NCI-H146 treated with DMSO at 0.1 percent for 48 hours (cell line): ENCODE results near the gene CS.
"Not testable (repeated sequence)": the region's sequence is repeated elsewhere in the genome, so short reads cannot be mapped to it uniquely, and the experiment has no call there.

ENCODE experiments used
- DNase-seq: peaks from one replicate; lab custom pipeline; 2025; ENCODE audit not compliant: unreplicated experiment; lab: John Stamatoyannopoulos, UW

Gene CS

GRCh38 chr12:56299853-56300643 is at the start of gene CS:
Gene CS, minus strand, starts transcription at chr12:56300330. Its CDS starts 129 bp downstream, at chr12:56300201.
- DNase-seq, result peak; percentile 98

DNA sequence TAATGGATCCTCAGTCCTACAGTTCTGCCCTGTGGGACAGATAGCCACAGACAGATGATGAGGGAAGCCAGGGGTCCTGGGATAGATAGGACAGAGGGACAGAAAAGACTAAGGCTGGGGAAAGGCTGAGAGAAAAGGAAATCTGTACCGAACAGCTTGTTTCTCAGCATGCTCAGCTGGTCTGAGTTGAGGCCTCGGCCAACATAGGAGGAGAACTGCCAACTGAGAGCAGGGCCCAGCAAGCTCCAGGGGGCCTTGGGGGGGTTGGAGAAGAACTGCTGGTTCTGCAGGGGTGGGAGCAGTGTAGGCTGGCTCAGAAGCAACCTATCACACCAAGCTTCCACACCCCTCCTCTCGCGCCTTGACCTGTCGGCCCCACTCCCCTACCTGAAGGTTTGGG is 48.6 kb upstream of the CS start:
- DNase-seq, result no peak

GRCh38 chr12:56347255-56347654 is 47.1 kb upstream of the CS start:
- DNase-seq, result not testable (repeated sequence)

DNA sequence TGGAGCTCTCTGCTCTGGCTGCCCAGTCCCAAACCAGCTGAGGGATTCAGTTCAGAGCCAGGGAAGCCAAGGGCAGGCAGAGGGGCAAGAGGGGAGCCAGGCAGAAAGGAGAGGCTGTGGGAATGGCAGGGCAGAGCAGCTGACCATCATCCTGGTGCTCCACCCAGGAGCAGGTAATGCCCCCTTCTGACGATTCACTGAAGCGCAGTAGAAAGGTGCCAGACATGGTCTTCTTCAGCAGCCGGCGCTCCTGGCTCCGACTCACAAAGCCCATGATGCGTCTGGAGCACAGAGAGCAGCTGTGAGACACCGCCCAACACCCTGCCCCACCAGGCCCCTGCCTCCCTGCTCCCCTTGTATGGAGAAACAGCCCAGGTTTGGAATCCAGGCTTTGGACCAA is 46.5 kb upstream of the CS start:
- no peak for DNase-seq

DNA sequence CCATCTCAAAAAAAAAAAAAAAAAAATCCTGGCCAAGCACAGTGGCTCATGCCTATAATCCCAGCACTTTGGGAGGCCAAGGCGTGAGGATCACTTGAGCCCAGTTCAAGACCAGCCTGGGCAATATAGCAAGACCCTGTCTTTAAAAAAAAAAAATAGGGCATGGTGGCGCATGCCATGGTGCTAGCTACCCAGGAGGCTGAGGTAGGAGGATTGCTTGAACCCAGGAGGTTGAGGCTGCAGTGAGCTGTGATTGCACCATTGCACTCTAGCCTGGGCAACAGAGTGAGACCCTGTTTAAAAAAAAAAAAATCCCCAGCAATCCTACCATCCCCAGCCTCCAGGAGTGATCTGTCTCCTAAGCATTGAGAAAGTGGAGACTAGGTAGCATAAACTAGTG is 42.2 kb upstream of the CS start:
- not testable (repeated sequence) for DNase-seq

- DNase-seq, result no peak
These were observed 41.5 kb upstream of the CS start for GRCh38 chr12:56341616-56342015.

GRCh38 chr12:56339158-56339422 is 39.0 kb upstream of the CS start:
- DNase-seq, result no peak

DNA sequence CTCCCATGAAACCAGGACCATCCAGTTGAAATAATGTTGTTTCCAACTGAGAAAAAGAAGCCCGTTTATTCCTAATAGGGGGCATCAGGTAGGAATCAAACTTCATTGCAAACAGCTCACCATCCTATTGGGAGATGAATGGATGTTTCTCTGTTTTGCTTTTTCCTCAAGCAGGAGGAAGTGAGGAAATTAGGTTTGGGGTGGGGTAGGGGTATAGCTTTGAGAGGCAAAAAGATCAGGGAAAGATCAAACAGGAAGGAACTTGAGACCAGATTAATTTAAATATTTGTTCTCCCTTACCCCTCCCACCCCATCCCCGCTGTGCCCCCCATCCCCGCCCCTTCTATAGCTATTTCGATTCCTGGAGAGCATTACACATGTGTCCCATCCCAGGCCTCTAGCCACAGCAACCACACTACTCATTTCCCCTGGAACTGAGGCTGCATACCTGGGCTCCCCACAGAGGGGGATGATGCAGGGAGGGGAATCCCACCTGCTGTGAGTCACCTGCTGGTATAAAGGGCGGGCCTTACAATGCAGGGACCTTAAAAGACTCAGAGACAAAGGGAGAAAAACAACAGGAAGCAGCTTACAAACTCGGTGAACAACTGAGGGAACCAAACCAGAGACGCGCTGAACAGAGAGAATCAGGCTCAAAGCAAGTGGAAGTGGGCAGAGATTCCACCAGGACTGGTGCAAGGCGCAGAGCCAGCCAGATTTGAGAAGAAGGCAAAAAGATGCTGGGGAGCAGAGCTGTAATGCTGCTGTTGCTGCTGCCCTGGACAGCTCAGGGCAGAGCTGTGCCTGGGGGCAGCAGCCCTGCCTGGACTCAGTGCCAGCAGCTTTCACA is 38.4 kb upstream of the CS start, which contains the start of gene IL23A:
Gene IL23A (plus strand): TSS at position 577 of the 850 bp plus-strand sequence. CDS start 161 bp downstream, at position 738.
- peak; percentile 90 for DNase-seq

DNA sequence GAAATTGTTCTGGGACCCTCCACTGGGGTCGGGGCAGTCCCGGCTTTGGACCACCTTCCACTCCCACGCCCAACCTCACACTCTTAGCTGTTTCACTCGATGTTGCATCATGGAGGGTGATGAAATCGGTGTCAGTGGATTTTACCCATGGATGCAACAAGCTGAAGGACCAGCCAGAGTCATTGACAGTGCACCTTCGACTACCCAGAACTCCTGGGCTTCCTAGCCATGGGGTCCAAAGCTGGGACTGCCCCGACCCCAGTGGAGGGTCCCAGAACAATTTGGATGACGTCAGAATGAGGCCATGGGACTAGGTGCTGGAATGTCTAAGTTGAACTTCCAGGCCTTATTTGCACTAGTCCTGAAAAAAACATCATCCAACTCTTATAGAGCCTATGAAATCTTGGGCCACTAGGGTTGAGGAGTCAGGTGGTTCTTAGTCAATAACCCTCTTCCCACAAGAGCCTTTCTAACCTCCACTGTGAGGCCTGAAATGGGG is 37.7 kb upstream of the CS start:
- no peak for DNase-seq

- no peak for DNase-seq
These were observed 36.4 kb upstream of the CS start for GRCh38 chr12:56336361-56337167.

GRCh38 chr12:56335527-56335926 is 35.4 kb upstream of the CS start:
- DNase-seq, result not testable (repeated sequence)

DNA sequence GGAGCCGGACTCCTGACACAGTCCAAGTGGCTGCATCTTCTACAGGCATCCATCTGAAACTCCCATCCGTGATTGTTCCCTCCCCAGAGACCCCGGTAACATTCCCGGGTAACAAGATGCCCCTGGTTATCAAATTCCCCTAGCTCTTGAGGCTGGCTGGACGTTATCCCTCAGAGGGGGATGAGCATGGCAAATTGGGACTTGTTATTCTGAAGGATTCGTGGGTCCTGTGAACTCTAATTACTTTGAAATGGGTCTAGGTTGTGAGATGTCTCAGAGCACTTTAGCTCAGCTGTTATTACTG is 34.3 kb upstream of the CS start:
- no peak for DNase-seq

DNA sequence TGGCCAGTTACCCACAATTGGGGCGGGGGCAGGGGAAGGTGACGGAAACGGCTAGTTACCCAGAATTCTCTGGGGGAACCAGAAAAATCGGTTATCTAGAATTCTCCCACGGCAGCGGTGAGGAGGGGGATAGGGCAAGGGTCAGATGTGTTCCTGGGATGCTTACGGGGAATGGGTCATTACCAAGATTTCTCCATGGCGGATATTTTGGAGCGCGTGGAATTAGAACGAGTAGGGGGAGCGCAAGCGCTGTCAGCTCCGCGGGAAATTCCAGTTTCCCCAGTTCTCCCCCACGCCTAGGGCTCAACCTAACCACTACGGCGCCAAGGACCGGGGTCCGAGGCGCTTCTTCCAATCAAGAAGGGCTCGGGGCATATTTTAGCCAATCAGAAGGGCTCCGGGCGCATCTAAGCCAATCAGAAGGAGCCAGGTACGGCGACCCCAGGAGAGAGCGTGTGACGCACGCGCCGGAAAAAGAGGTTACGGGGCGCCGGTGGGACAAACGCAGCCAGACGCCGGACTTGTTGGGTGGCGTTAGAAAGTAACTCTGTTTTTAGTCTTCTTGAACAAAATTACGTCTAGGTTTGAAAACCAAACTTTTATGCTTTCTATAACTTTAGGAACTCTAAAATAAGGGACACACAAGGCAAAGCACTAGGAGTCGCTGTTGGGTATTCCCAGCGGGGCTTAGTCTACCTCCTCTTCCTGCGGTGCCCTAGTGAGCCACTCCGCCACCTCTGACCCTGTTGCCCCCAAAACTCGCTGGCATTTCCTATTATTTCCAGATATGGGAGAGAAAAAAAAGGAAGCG is 33.8 kb upstream of the CS start, which contains the start of gene PAN2:
Gene PAN2 (minus strand): TSS at position 322 of the 811 bp plus-strand sequence. CDS start 906 bp downstream, outside the sequence.
- peak; percentile 97 for DNase-seq

GRCh38 chr12:56333197-56333678 is 33.1 kb upstream of the CS start:
- DNase-seq, result no peak

DNA sequence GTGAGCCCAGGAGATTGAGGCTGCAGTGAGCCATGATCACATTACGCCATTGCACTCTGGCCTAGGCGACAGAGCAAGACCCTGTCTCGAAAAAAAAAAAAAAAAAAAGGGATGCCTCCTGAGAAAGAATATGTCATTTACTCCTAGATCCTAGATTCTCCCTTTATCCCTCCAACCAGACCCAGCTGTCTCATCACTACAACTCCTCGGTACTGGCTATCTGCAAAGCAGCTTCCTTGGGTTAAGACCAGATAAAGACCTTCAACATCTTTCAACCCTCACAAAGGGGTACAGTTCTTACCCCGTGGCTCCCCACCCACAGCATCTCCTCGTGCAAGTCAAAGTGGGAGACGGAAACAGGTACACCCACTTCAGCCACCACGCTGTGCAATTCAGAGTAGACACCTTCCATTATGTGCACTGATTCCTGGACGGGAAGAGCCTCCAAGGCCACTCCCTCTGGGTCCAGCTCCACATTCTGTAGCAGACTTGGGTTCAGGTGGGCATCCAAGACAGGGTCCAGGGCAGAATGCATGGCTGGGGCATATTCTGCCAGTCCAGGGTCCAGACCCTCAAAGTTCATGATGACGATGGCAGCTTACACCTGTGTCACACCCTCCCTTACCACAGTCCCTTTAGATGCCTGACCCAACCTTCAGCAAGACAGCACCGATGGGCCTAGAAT is 32.5 kb upstream of the CS start:
- DNase-seq, result no peak

- no peak for DNase-seq
These were observed 30.9 kb upstream of the CS start for GRCh38 chr12:56330936-56331490.

- no peak for DNase-seq
These were observed 26.4 kb upstream of the CS start for GRCh38 chr12:56326533-56326932.

- no peak for DNase-seq
These were observed 26.0 kb upstream of the CS start for GRCh38 chr12:56326126-56326525.

- no peak for DNase-seq
These were observed 24.1 kb upstream of the CS start for GRCh38 chr12:56324206-56324605.
